ENCODE results near the gene SORT1.

GRCh38 chr1:109264379-109264755, 133.4 kb downstream of the SORT1 start:
- TF ChIP-seq POLR2AphosphoS5 (IDR thresholded peaks at IDR 0.05; ENCODE audit: borderline replicate concordance, low read depth, low read length): no peak
- TF ChIP-seq EZH2 (IDR thresholded peaks at IDR 0.05): no peak
- no peak for TF ChIP-seq FOXP2 (optimal IDR thresholded peaks at IDR 0.05; ENCODE audit: control extremely low read depth, extremely low read length, insufficient read depth)
